AG10803 (cell line): ENCODE measurements around the gene ZNF532.

ENCODE experiments used
- DNase-seq: peaks from one replicate; pipeline ENCODE4 v3.0.0; 2010; ENCODE audit warnings: low read depth
- H3K4me3 ChIP-seq: 2 replicates; pipeline ENCODE4 v1.5.1; 2011; ENCODE audit warnings: mild to moderate bottlenecking, low read length, control low read depth
- TF ChIP-seq, protein P1 (sequence below): conservative IDR thresholded peaks from 2 replicates; pipeline ENCODE4 v1.5.1; 2011; ENCODE audit warnings: mild to moderate bottlenecking, low read length, control low read depth, inconsistent platforms

ZNF532 gene

DNA sequence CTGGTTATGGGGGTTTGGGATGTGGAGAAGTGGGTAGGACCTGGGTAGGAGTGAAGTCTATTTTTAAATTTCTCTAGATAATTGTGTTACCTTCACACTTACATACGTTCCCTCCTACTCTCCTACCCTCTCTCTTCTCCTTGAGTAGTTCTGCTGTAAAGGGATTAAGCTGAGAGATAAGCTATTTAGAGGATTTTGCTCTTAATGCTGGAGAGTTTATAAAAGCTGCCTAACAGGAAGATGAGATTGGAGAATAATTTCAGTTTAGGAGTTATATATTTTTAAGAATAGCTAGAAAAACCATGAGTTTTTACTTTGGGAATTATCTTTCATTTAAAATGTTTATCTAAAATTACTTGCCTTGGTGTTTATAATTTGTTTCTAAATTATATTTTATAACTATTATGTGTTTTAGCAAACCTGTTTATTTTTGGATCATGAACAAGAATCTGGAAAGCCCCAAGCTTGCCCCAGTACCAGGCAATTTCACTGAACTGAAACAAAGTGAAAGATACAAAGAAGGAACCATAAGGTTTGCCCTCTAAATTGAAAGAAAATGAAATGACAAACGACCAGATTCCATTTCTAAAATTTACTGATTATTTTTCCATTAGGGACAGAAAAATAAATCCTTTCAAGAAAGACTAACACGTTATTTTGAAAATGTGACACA, 101.5 kb downstream of the ZNF532 start:
- no peak overlapping the region for H3K4me3 ChIP-seq
- TF ChIP-seq, protein P1, sequence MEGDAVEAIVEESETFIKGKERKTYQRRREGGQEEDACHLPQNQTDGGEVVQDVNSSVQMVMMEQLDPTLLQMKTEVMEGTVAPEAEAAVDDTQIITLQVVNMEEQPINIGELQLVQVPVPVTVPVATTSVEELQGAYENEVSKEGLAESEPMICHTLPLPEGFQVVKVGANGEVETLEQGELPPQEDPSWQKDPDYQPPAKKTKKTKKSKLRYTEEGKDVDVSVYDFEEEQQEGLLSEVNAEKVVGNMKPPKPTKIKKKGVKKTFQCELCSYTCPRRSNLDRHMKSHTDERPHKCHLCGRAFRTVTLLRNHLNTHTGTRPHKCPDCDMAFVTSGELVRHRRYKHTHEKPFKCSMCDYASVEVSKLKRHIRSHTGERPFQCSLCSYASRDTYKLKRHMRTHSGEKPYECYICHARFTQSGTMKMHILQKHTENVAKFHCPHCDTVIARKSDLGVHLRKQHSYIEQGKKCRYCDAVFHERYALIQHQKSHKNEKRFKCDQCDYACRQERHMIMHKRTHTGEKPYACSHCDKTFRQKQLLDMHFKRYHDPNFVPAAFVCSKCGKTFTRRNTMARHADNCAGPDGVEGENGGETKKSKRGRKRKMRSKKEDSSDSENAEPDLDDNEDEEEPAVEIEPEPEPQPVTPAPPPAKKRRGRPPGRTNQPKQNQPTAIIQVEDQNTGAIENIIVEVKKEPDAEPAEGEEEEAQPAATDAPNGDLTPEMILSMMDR: no peak

DNA sequence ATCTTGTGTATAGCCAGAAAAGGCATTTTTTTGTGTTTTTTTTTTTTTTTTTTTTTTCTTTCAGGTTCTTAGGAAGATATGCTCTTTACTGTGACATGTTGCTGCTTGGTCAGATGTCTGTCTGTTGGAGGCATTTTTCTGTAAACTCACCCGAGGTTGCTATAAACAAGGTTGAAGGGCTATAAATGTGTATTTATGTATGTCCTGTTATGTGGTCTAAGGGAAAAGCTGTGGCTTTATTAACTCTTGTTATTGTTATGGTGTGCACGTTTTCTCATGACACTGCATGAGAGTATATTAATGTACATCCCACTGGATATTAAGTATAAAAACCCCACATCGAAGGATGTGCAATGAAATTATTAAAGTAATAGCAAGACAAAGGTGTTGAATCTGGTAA, 102.0 kb downstream of the ZNF532 start:
- TF ChIP-seq, protein P1: no peak
- no peak for DNase-seq
- no peak overlapping the region for H3K4me3 ChIP-seq

More for the DNA sequence above, 101.5 kb downstream of the ZNF532 start:
- DNase-seq: no peak

DNA sequence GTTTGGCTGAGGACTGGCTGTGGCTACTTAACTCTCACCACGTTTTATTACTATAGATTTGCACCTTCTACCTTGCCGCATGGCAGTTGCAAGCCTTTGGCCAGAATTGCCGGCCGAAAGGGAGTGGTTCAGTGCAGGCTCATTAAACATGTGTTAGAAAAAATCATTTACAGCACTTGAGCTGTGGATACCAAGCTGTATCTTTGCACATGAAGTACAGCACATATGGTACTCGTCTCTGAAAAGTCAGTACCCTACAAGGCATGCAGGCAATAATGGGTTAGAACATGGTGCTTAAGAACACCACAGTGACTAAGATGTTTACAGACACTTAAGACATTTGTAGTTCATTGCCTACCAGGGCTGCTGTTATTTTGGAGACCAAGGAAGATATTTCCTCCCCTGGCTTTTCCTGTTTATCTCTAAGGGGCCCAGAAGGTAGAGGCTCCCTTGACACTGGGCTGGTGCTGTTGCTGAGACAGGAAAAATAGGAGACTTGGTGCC, 103.1 kb downstream of the ZNF532 start:
- H3K4me3 ChIP-seq: no peak overlapping the region
- TF ChIP-seq, protein P1: no peak
- DNase-seq: peak; percentile 46

DNA sequence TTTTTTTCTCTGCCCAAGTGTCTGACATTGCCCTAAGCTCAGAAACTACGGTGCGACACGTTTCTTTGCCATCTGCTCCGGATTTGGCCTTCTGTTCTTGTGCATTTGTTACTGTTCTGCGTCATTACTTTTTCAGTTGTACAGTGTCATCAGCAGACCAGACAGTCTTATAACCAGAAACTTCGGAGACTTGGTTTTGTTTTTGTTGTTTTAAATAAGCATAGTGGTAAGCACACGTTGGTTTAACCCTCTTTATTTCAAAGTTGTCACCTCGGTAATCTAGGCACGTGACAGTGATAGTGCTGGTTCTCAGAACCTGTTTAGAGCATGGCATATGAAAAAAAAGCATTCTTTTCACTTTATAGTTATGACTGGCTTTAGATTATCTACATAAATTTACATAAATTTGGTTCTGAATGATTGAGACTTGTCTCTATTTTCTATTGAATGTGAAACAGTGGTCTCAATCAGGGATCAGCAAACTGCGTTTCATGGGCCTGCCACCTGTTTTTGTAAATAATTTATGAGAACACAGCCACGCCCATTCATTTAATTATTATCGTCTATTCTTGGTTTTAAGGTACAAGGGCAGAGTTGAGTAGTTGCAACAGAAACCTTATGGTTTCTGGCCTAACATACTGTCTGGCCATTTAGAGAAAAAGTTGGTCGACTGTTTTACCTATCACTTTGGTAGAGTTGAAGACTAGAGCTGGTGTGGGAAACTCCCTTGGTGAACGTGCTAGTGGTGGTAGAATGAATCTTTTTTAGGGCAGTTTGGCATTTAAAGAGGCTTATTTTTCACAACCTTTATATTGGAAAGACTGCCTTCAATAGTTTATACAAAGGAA, 106.5 kb downstream of the ZNF532 start:
- DNase-seq: no peak
- H3K4me3 ChIP-seq: no peak overlapping the region
- TF ChIP-seq, protein P1: no peak

DNA sequence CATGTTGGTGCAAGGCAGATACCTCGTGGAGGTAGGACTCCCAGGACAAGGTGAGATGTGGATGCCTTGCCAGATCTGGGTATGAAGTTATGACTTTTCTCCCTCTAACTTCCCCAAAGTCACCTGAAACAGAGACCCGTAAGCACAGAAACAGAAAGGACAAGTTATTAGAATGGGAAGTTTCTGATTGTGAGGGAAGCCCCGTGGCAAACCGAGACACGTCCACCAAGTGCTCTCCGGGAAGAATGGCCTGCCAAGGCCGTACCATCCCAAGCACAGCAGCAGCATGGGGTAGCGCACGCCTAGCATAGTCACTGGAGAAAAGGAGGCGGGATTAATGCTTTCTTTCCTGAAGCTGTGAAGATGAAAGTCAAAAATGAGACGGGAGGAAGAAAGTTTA, 110.6 kb downstream of the ZNF532 start:
- H3K4me3 ChIP-seq: no peak overlapping the region
- TF ChIP-seq, protein P1: no peak
- DNase-seq: no peak

DNA sequence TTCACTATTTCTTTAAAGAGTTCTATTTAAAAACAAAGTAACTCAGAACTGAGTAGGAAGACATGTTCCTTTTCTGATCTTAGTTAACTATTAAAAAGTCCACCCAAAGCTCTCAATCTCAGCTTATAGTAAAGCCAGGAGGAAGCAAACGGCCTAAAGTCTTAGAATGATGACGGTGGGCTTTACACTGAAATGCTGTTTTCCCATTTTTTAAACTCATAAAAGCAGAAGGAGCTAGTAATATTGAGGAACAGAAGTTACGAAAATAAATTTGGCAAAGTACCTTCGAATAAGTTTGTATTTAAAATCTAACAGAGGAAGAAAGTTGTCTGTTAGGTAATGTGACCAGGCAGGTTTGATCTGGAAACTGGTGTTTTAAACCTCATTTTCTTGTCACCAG, 111.1 kb downstream of the ZNF532 start:
- no peak overlapping the region for H3K4me3 ChIP-seq
- TF ChIP-seq, protein P1: no peak
- DNase-seq: no peak
